ENCODE data around the gene ADAMTSL5.

DNA sequence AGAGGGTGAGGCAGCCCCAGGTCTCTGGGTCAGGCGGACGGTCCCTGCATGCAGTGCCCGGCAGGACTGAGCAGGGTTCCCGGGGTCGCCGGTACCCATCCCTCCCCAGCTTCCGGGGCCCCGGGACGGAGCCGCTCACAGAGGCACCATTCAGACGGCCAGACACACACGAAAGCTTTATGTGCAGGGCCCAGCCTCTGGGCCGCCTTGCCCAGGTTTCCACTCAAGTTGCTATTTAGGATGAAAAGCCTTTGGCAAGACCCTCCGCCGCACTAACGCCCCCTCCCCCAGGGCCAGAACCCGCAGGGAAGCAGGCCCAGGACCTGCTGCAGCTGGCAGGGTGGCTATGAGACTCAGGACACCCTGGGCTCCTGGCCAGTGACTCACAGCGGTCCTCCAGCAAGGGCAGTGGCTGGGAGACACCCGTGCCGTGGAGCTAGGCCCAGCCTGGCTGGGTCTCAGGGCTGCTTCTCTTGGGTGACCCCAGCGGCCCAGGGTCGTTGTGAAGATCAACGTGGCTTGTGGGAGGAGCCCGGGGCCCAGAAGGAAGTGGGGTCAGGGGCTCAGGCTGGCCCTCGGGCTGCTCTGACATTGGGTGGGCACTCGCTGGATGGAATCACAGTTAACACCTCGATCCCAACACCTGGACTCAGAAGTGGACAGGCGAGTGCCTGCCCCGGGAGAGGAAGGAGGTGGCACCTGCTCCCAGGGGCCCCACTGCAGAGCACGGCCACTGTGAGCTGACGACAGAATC is 38.6 kb downstream of the ADAMTSL5 start:
- TF ChIP-seq, protein P1, sequence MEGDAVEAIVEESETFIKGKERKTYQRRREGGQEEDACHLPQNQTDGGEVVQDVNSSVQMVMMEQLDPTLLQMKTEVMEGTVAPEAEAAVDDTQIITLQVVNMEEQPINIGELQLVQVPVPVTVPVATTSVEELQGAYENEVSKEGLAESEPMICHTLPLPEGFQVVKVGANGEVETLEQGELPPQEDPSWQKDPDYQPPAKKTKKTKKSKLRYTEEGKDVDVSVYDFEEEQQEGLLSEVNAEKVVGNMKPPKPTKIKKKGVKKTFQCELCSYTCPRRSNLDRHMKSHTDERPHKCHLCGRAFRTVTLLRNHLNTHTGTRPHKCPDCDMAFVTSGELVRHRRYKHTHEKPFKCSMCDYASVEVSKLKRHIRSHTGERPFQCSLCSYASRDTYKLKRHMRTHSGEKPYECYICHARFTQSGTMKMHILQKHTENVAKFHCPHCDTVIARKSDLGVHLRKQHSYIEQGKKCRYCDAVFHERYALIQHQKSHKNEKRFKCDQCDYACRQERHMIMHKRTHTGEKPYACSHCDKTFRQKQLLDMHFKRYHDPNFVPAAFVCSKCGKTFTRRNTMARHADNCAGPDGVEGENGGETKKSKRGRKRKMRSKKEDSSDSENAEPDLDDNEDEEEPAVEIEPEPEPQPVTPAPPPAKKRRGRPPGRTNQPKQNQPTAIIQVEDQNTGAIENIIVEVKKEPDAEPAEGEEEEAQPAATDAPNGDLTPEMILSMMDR (IDR thresholded peaks at IDR 0.05), result no peak
- no peak for TF ChIP-seq POLR2A (IDR thresholded peaks at IDR 0.05)
- no peak for TF ChIP-seq EP300 (IDR thresholded peaks at IDR 0.05)

Measured in gastroesophageal sphincter (tissue), 3 donors.